ENCODE data around the gene PTPN14.

The PTPN14 gene

DNA sequence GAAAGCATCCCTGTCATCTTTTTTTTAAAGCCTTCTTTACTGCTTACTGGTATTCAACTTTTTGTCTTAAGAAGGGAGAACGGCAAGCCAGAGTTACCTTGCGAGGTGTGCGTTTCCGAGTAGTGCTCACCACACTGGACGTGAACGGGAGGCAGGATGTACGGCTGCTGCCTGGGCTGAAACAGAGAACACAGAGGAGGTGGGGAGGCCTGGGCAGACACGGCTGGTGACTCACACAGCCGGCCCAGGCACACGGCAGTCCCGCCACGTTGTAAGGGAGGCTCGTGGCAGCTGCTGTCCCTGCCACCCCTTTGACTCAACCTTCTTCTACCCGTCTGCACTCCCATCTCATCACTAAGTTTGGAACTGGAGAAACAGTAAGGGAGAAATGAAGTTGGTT, 164.7 kb downstream of the PTPN14 start:
- DNase-seq: no peak

DNA sequence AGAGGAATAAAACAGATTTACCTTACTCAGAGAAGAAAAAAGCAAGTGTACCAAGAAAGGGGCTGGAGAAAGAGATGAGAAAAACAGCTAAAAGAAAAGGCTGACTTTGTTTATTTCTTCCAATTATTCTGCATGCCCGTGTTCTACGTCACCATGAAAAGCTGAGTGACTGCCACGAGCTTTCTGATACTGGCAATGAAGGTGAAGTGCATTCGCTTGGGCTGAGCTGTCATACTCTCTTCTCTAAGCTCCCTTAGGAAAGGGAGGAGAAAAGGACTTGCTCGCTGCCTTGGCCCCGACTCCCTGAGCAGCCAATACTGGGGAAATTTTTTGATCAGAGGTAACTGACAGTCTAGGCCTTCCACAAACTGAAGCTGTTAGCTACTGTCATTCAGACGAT, 165.1 kb downstream of the PTPN14 start:
- no peak for DNase-seq

DNA sequence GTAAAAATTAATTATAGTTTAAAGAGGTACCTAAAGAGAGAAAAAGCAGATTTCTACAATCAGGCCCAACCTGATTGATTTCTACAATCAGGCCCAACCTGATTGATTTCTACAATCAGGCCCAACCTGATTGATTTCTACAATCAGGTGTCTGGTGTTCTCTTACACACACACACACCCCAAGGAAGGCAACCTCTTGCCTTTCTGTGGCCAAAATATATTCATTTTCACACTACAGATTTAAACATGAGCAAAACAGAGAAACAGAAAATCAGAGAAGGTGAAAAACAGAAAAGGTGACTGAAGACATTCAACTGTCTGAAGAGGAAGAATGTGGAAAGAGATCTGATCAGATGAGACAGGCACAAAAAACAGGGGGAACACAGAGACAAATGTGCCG, 166.0 kb downstream of the PTPN14 start:
- no peak for DNase-seq

DNA sequence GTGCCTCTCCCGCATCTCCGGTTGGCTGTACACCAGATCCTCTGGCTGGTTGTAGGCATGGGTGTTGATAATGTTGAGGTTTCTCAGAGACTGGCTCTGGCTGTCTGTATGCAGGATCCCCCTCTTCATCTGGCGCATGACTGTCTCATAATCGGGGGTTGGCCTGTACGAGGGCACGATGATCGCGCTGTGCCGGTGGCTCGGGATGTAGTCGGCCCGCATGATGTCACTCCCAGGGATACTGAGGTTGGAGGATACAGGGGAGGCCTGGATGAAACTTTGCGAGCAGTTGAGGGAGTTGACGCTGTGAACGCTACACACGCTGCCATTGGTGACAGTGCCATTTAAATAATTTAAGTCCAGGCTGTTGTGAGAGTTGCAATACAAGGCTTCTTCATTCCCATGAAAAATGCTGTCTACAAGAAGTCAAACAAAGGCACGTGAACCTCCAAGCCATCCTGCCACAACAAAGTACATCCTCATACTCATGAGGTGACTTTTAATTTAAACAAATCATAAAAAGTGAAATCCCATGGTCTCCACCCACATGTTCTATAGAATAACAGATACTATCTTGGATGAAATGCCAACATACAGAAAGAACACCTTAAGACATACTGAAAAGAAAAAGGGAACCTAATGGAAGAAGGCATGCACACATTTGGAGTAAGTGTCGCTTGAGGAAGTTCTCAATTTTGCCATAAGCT, 166.9 kb downstream of the PTPN14 start:
- DNase-seq: no peak

DNA sequence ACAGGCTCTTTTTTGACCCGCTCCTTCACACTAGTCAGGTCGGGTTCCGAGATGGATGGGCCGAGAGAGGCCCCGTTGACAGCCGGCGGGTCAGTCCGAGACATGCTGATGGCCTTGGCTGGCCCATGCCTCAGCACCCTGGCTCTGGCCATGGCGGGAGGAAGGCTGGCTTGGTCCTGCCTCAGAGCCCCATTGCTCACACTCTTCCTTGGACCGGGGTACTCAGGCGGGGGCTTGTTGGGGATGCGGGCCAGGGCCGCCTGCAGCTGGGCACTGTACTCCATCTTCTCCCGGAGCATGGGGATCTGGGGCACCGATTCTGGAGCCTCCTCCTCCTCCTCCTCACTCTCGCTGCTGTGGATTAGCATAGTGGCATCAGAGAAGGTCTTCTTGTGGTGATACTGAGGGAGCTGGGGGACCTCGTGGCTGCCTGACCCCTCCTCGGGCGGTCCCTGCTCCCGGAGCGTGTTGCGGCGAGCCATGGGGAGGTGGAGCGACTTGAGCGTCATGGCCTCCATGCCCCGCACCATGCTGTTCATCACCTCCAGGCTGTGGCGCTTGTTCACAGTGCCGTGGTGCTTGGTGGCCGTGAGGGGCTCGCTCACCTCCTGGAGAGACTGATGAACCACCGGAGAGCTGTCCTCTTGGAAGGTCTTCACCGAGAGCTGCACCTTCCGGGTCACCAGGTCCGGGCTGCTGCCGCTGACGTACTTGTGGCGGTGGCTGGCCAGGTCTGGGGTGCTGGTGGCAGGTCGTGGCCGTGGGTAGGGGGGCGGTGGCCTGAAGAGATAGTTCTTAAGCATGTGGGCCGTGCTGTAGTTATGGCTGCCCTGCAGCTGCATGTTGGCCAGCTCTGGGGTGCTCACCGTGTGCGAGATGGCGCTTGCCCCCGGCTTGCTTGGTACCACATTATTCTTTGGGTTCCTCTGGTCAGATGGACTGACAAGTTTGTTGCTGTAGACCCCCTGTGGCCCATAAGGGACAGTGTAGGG, 167.7 kb downstream of the PTPN14 start:
- no peak for DNase-seq

DNA sequence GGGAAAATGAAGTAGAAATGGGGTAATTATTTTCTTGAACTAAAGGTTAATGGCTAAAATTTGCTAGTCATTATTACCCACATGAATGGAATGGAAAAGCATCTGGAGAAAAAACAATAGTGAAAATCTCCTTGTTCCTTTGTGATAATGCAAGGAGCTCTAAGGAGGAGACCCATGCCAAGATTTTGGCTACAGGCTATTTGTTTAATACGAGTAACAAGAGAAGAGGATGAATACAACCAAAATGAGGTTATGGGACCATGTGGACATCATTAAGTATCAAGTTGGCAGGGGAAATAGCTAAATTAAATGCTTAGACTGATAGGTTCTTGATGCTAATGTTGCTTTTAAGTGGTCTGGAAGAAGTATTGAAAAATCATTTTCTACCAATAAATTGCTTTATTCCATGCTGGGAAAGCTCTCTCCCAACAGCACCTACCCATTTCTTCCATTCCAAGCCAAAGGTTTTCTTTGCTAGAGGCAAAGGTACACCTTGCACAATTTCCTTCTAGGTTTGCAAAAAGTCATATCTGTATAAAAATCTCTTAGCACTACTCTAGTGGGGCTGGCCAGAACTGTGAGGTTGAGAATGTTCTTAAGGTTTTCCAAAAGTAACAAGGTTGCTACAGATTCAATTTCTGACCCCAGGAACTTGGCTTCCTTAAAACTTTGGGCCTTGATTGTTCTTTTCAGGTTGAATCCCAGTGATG, 170.3 kb downstream of the PTPN14 start:
- DNase-seq: no peak

DNA sequence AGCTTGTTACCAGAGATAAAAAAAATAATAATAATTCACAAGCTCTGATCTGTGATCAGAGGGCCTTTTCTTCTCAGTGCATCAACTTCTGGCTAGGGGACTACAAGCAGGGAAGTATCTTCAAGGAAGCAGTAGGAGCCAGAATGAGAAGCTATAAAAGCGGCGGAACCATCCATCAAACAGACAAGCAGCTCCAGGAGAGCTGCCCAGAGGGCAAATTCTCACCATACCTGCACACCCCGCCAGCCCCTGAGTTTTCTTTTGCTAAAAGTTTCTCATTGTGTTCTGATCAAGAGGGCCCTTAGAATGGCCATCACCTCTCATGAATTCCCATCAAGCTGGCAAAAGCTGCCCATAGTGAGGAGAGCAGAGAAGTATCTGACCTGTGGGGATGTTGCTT, 171.0 kb downstream of the PTPN14 start:
- no peak for DNase-seq

DNA sequence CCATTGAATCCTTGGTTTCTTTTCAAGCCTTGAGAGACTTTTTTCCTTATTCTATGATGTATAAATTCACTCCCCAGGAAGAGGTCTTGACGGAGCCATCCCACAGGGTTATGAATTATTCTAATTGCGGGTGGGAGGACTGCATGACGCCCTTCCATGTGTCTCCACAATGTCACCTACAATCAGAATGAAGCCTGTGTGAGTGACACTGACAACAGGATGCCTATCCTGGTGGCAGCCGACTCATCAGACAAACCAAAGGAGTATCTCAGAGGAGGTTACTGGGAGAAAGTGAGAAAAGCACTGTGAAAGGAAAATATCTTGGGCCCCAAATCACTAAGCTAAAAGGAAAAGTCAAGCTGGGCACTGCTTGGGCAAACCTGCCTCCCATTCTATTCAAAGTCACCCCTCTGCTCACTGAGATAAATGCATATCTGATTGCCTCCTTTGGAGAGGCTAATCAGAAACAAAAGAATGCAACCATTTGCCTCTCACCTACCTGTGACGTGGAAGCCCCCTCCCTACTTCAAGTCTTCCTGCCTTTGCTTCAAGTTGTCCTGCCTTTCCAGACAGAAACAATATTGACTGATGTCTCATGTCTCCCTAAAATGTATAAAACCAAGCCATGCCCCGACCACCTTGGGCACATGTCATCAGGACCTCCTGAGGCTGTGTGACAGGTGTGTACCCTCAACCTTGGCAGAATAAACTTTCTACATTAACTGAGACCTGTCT, 172.0 kb downstream of the PTPN14 start:
- DNase-seq: no peak

DNA sequence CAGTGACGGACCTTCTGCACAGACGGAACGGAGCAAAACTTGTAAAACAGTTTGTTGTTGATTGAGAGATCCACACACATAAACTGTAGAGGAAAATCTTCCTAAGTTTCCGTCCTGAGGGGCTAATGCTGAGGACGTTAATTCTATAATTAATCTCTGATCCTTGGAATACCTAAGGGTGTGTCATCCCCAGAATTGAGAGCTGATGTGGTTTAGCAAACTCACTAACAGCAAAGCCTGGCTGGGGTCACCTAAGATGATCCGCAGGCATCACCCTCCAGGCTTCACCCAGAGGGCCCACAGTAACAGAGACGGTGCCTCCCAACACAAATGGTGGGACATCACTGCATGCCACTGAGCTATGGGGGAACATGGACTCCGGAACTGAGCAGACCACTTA, 172.9 kb downstream of the PTPN14 start:
- no peak for DNase-seq

DNA sequence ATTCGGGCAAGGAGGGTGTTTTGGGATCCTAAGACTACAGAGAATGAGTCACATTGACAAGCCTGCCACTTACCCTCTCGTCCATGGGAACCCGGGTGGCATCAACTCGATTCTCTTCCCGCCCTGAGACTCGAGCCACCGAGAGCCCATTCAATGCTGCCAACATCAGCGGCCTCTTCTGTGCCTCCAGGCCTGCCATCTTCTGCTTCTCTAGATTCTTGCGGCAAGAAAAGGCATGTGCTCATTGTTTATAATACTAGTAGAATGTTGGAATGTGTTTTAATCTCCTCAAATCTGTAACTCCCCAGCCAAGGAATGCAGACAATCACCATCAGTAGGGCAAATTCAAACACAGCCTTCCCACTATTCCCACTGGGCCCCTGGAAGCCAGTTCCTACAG, 173.5 kb downstream of the PTPN14 start:
- no peak for DNase-seq

DNA sequence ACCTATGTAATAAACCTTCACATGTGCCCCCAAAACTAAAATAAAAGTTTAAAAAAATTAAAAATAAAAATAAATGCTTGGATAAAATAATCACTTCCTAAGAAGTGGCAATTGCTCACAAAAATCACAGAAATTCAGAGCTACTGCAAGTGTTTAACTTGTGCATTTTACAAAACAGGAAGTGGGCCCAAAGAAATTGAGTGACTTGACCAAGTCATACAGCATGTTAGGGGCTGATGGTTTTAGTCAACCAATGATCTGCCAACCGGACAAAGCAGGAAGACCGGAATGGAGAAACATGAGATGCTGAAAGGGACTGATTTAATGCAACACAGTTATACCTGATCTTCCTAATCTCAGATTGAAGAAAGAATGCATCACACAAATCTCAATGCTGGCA, 173.9 kb downstream of the PTPN14 start:
- no peak for DNase-seq

DNA sequence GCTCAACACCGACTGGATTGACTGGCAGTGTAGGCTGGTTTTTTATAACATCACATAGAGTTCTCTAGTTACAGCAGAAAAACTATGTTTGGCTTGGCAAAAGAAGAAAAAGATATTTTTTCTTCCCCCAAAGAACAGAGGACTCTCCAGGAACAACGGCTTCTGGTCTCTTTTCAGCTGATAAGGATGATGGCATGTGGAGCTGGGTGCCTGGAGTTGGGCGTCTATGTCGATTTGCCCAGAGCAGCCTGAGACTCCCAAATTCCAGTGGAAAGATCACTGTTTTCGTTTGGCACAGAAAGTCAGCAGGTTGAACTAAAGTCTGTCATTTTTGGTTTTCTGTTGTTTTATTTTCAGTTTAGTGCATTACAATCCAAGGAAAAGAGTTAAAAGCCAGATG, 179.3 kb downstream of the PTPN14 start:
- DNase-seq: no peak

DNA sequence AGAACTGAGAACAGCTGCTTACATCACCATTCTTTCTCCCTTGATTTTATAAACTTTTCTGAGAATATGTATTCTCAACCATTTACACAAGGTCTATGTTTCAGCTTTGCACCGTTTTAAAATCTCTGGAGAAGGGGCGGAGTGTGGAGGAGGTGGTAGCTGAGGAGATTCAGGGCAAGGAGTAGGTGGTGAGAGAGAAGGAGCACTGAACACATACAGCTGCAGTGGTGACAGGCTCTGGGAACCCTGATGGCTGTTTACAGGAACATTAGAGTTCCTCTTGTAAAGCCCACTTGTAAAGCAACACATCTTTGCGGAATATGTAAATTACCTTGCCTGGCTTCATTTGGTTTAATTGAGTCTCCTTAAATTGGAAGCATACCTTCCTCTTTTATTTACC, 180.8 kb downstream of the PTPN14 start:
- DNase-seq: no peak

DNA sequence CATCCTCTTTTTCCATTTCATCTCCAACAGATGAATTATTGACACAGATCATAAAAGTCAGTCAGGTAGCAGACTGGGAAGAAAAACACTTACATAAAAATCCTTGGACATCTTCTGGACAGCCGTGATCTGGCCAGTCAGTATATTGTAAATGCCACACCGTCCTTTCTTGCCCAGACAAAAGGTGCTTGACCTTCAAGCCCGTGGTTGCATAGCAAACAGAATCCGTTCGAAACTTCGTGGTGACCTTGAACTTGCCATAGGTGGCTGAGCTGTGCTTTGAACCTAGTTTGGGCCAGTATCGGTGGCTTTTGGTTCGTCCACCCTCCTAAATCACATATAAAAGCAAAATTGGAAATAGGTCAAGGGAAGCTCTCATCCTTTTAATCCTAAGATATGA, 182.0 kb downstream of the PTPN14 start:
- no peak for DNase-seq

DNA sequence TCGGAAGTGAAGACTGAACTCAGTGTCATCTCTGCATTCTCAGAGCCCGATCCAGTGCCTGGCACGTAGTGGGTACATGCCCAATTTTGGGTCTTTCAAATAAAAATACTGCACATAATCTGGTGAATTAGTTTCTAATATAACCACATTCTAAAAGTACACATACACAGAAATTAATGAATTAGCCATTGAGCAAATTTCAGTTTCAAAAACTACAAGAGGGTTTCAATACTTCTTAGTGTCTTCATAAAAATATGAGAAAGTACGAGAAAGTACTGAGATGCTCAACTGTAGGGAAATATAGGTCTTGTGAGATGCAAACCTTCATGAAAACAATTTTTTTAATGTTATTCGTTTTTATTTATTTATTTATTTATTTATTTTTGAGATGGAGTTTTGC, 183.6 kb downstream of the PTPN14 start:
- no peak for DNase-seq

DNA sequence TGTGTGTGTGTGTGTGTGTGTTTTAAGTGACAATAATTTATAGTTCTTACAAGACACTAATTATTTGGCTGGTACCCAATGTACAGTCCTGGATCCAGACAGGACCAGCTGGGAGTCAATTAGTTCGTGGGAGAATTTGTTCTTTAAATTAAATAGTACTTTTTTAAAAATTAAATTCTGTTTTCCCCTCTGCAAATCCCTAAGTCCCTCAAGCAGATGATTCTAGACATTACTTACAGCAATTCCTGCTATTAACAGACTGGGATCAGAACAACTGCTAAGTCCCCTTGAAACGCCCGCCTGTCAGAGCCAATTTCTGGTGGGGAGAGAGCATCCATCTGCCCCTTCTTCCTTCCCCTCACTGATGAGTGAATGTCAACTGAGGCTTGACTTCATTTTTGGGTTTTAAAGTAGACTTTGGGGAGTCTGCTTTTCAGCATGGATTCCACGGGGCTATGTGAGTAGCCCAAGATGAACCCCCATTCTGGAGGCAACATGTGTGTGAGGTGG, 186.6 kb downstream of the PTPN14 start:
- no peak for DNase-seq

DNA sequence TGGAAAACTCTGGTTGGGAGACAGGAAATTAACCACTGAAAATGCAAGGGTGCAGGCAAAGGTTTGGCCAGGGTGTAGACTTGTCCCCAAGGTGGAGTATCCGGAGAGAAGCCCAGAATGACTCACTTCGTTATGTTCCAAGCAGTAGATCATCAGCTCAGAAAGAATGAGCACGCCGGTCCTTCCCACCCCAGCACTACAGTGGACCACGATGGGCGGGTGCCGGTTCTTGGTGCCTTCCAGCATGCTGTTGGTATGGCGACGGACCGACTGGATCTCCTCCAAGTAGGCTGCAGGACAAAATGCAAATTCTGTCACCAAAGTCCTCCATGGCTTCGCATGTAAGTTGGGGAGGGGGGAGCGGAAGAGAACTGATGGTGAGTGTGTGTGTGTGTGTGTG, 187.0 kb downstream of the PTPN14 start:
- no peak for DNase-seq

DNA sequence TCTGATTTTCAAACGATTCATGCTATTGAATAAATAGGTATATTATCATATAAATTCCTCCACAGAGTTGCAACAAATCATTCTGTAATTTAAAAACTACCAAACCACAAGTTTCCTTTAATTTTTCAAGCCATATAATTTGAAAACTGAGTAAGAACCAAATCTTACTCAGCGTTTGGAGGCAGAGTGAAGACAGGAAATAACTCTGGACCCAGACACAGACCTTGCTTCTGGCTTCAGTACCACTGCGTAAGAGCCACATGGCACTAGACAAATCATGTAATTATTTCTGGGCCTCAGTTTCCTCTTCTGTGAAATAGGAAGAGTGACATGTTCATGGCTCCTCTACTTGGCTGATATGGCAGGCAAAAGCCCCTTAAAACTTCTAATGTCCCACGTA, 188.0 kb downstream of the PTPN14 start:
- no peak for DNase-seq

DNA sequence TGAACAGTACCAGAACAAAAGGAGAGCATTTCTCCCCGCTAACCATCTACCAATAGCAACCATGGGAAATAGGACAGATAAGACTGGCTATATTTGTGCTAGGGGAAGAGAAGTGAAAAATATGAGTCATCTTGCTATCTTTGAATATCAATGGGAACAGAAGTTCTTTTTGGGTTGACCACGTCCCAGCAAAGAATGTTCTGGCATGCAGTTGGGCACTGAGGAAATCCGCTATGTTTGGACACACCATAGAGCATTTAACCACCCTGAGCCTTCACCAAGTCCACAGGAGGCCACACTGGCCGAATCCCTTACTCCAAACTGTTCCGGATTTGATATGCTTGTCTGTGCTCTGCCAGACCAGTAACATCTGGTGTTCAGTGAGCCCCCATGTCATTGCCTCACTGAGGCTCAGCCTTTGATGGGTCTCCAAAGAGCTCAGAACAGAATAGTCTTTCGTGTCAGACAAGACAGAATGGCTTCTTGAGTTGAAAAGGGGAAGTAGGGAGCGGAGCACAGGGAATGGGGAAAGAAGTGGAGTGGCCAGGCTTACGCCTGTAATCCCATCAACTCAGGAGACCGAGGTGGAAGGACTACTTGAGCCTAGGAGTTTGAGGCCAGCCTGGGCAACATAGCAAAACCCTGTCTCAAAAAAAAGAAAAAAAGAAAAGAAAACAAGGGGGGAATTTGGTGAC, 189.1 kb downstream of the PTPN14 start:
- DNase-seq: no peak

DNA sequence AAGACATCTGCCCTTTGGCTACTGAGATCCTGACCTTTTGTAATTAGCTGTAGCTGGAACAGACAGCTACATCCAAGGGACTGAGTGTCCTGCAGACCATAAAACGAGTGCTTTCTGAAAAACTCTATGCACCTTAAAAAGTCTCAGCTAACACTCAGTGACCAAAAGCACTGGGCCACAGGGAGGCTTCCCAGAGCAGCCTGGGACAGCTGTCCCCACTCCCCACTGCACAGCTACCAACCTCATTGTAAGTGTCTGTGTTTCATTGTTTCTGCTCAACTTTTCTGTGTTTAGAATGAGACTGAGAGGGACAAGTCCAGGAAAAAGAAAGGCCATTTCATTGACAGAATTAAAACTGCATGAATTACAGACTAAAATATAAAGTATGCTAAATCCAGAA, 189.8 kb downstream of the PTPN14 start:
- DNase-seq: no peak

DNA sequence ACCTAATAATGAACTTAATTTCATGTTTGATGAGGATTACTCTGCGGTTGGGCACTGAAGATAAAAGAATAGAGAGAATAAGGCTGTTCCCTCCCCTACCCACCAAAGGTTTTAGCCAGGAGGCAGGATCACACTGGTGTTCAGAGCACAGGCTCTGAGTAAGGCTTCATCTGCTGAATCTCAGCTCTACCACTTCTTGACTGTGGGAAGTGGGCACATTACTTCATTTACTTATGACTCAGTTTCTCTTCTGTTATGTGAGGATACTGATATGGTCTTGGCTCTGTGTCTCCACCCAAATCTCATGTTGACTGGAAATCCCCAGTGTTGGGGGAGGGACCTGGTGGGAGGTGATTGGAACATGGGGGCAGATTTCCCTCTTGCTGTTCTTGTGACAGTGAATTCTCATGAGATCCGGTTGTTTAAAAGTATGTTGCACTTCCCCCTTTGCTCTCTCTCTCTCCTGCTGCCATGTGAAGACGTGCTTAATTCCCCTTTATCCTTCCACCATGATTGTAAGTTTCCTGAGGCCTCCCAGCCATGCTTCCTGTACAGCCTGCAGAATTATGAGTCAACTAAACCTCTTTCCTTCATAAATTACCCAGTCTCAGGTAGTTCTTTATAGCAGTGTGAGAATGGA, 190.8 kb downstream of the PTPN14 start:
- no peak for DNase-seq

DNA sequence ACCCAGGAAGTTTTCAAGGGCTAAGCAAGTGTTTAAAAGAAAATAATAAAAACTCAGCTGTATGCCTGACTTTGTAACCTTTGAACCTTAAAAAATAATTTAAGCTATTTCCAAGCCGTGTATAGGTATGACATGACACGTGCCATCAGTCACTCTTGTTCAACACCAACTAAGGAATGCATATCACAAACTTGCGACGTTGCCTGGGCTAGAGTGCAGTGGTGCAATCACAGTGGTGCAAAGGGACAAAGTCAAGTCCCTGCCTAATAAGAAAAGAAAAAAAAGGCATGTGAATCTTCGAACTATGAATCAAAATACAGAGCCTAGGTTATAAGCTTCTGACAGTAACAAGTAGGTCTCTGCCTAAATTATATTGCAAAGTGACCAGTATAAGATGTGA, 191.3 kb downstream of the PTPN14 start:
- DNase-seq: no peak
